ENCODE data around the gene RCC1. TPM values are rescaled to one million over a fixed set of nuclear protein-coding genes. Genes with fewer than 3 reads are reported as not detected.
A peak's percentile ranks its signal among the peaks of the same experiment; 100 is the strongest.
"Not testable (repeated sequence)": the region's sequence is repeated elsewhere in the genome, so short reads cannot be mapped to it uniquely, and the experiment has no call there.

Gene RCC1, protein sequence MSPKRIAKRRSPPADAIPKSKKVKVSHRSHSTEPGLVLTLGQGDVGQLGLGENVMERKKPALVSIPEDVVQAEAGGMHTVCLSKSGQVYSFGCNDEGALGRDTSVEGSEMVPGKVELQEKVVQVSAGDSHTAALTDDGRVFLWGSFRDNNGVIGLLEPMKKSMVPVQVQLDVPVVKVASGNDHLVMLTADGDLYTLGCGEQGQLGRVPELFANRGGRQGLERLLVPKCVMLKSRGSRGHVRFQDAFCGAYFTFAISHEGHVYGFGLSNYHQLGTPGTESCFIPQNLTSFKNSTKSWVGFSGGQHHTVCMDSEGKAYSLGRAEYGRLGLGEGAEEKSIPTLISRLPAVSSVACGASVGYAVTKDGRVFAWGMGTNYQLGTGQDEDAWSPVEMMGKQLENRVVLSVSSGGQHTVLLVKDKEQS
- total RNA-seq: 100 to 1,000 TPM in 1 of 2 donors, 10 to 100 TPM in 1; 58.6 to 116 TPM

DNA sequence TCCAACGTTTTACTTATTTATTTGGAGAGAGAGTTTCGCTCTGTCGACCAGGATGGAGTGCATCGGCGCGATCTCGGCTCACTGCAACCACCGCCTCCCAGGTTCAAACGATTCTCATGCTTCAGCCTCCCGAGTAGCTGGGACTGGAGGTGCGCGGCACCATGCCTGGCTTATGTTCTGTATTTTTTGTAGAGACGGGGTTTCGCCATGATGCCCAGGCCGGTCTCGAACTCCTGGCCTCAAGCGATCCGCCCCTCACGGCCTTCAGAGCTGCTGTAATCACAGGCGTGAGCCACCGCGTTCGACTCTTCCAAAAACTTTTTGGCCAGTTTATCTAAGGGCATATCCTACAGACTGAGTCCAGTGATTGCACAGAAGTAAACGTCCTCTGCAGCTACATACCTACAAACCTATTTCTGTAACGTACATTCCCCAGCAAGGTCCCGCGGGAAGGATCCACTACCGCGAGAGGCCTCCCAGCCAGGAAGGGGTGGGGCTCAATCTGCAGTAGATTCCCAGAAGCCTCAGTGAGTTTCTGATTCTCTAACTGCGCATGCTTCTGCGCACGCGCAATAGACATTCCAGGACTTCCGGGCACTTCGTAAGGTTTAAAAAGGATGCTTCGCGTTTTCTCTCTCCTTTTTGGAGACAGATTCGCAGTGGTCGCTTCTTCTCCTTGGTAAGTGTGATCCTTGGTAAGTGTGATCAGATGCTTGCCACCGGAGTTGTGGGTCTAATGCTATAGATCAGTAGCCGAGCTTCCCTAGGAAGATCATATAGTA is at the start of gene RCC1:
Gene RCC1 (plus strand): TSS at position 638 of the 782 bp plus-strand sequence. CDS start 23,824 bp downstream, outside the sequence.
- ATAC-seq (replicated peaks): peak; percentile 93
- no peaks in the 10 kb centered on the region for H3K27me3 Mint-ChIP-seq
- H3K4me1 Mint-ChIP-seq: peaks cover 25% of the 10 kb centered on the region
- peak within 1 kb of the TSS; percentile 100 for H3K4me3 Mint-ChIP-seq
- peak within 1 kb of the TSS; percentile 98 for H3K27ac Mint-ChIP-seq
- no peaks in the 10 kb centered on the region for H3K9me3 Mint-ChIP-seq
- peaks cover 53% of the 10 kb centered on the region for H3K36me3 Mint-ChIP-seq (ENCODE audit: low read depth)

DNA sequence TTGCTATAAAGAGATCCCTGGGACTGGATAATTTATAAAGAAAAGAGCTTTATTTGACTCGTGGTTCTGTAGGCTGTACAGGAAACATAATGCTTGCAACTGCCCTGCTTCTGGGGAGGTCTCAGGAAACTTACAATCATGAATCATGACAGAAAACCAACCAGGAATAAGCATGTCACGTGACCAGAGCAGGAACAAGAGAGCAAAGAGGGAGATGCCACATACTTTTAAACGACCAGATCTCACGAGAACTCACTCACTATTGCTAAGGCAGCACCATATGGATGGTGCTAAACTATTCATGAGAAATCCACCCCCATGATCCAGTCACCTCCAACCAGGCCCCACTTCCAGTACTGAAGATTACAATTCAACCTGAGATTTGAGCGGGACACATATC is 49.8 kb upstream of the RCC1 start:
- no peaks in the 10 kb centered on the region for H3K9me3 Mint-ChIP-seq
- H3K27ac Mint-ChIP-seq: peak overlapping the region; percentile 61
- H3K36me3 Mint-ChIP-seq (ENCODE audit: low read depth): peaks cover 25% of the 10 kb centered on the region
- no peaks in the 10 kb centered on the region for H3K27me3 Mint-ChIP-seq
- peaks cover 10% of the 10 kb centered on the region for H3K4me1 Mint-ChIP-seq
- ATAC-seq (replicated peaks): peak; percentile 65
- H3K4me3 Mint-ChIP-seq: peak overlapping the region; percentile 25

DNA sequence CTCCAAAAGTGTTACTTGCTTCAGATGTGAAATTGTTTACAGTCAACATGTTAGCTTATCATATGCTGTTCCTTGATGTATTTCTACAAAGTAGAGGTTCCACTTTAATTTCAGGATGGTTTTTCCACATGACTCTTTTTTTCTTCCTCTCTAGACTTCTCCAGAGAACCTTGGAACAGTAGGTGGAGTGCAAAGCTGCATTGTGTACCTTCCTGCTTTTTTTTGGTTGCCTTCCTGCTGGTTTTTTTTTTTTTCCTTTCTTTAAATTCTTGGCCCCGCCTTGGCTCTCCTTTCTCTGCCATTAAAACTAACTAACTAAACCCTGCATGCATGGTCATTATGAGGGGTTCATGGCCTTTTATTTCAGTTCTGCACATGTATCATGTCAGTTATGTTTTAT is 48.2 kb upstream of the RCC1 start:
- no peaks in the 10 kb centered on the region for H3K9me3 Mint-ChIP-seq
- peaks cover 25% of the 10 kb centered on the region for H3K36me3 Mint-ChIP-seq (ENCODE audit: low read depth)
- no peaks in the 10 kb centered on the region for H3K27me3 Mint-ChIP-seq
- peak overlapping the region; percentile 5 for H3K27ac Mint-ChIP-seq
- H3K4me1 Mint-ChIP-seq: peaks cover 16% of the 10 kb centered on the region
- H3K4me3 Mint-ChIP-seq: no peak overlapping the region
- ATAC-seq (replicated peaks): no peak

DNA sequence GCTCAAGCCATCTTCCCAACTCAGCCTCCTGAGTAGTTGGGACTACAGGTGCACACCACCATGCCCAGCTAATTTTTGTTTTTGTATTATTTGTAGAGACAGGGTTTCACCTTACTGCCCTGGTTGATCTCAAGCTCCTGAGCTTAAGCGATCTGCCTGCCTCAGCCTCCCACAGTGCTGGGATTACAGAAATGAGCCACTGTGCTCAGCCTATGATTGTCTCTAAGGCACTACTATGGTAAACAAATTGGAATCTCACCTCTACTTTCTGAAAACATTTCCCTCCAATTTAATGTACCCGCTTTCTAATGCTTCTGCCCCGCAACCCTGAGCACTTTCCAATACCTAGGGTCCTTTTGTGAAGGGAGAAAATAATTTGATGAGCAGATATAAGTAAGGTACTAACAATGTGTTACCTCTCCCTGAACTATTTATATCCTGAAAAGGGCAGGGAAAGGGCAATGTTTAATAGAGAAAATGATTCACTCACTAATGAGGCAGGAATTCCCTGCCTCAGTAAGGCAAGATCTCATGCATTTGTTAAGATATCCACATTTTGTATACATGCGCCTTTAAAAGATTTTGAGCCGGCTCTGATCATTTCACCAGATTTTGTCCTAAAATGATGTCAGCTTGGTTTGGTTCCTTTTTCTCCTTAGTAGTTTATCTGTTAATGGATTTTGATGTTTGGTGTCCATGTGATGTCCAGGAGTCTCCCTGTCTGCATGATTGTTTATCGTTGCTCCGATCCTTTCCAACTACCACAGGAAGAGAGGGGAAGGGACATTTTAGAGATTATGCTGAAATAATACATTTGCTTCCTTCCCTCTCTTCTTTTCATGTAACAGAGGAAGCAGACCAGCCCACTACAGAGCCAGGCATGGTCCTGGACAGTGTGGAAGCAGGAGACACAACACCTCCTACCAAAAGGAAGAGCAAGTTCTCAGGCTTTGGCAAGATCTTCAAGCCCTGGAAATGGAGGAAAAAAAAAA is 47.3 kb upstream of the RCC1 start:
- no peaks in the 10 kb centered on the region for H3K27me3 Mint-ChIP-seq
- ATAC-seq (replicated peaks): no peak
- H3K9me3 Mint-ChIP-seq: no peaks in the 10 kb centered on the region
- no peak overlapping the region for H3K4me3 Mint-ChIP-seq
- H3K36me3 Mint-ChIP-seq (ENCODE audit: low read depth): peaks cover 28% of the 10 kb centered on the region
- no peak overlapping the region for H3K27ac Mint-ChIP-seq
- peaks cover 16% of the 10 kb centered on the region for H3K4me1 Mint-ChIP-seq

DNA sequence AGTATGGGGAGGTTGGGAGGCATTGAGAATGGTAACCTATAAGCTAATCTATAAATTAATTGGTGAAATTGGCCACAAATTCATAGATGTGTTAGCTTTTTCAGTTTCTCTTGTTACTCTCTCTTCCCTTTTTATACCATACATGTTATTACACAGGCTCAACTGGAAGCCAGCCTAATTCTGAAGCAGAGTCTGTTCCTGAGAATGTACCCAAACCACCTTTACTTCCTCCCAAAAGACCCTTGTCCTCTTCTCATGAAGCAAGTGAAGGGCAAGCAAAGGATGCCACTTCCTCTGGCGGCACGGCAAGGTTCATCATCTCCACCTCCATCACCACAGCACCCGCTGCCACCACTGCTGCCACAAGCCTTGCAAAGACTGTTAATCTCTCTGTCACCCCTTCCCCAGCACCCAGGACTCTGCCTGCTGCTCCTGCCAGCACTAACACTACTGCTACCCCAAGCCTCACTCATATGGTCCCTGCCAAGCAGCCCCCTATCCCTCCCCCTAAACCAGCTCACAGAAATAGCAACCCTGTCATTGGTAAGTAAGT is 39.5 kb upstream of the RCC1 start:
- Mint-ChIP-seq H3K9me3 (no peaks in the 10 kb centered on the region), H3K4me1 (peaks cover 6% of the 10 kb centered on the region), H3K36me3 (ENCODE audit: low read depth) (peaks cover 49% of the 10 kb centered on the region), H3K27ac (no peak overlapping the region), H3K27me3 (no peaks in the 10 kb centered on the region), H3K4me3 (no peak overlapping the region)
- ATAC-seq (replicated peaks): no peak

DNA sequence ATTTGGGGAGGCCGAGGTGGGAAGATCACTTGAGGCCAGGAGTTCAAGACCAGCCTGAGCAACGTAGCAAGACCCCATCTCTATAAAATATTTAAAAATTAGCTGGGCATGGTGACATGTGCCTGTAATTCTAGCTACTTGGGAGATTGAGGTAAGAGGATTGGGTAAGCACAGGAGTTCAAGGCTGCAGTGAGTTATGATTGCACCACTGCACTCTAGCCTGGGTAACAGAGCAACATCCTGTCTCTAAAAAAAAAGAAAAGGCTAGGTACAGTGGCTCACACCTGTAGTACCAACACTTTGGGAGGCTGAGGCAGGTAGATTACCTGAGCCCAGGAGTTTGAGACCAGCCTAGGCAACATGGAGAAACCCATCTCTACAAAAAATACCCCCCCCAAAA is 35.7 kb upstream of the RCC1 start:
- Mint-ChIP-seq H3K9me3 (no peaks in the 10 kb centered on the region), H3K4me1 (no peaks in the 10 kb centered on the region), H3K4me3 (no peak overlapping the region), H3K27me3 (no peaks in the 10 kb centered on the region), H3K27ac (no peak overlapping the region), H3K36me3 (ENCODE audit: low read depth) (peaks cover 58% of the 10 kb centered on the region)
- no peak for ATAC-seq (replicated peaks)

DNA sequence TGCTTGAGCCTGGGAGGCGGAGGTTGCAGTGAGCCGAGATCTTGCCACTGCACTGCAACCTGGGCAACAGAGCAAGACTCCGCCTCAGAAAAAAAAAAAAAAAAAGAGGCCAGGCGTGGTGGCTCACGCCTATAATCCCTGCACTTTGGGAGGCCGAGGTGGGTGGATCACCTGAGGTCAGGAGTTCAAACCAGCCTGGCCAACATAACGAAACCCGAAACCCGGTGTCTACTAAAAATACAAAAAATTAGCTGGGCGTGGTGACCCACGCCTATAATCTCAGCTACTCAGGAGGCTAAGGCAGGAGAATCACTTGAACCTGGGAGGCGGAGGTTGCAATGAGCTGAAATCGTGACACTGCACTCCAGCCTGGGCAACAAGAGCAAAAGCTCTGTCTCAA is 26.3 kb upstream of the RCC1 start:
- H3K4me3 Mint-ChIP-seq; H3K4me1 Mint-ChIP-seq; H3K27ac Mint-ChIP-seq; ATAC-seq (replicated peaks); H3K27me3 Mint-ChIP-seq; H3K9me3 Mint-ChIP-seq: not testable (repeated sequence)
- peaks cover 71% of the 10 kb centered on the region for H3K36me3 Mint-ChIP-seq (ENCODE audit: low read depth)

DNA sequence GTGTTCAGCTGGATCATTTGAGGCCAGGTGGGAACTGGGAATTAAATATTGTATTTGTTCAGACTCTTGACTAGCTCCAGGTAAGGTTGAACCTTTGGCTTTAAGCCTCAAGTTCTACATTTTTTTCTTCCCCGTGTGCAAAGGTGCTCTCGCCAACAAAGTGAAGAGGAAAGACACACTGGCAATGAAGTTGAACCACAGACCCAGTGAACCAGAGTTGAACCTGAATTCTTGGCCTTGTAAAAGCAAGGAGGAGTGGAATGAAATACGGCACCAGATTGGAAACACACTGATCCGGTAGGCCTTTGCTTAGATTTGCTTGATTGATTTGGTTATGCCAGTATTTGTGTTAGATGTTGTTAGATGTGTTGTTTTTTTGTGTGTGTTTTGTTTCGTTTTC is 25.5 kb upstream of the RCC1 start:
- Mint-ChIP-seq H3K36me3 (ENCODE audit: low read depth) (peaks cover 73% of the 10 kb centered on the region), H3K4me1 (no peaks in the 10 kb centered on the region), H3K9me3 (no peaks in the 10 kb centered on the region), H3K27ac (no peak overlapping the region), H3K4me3 (no peak overlapping the region), H3K27me3 (no peaks in the 10 kb centered on the region)
- no peak for ATAC-seq (replicated peaks)

DNA sequence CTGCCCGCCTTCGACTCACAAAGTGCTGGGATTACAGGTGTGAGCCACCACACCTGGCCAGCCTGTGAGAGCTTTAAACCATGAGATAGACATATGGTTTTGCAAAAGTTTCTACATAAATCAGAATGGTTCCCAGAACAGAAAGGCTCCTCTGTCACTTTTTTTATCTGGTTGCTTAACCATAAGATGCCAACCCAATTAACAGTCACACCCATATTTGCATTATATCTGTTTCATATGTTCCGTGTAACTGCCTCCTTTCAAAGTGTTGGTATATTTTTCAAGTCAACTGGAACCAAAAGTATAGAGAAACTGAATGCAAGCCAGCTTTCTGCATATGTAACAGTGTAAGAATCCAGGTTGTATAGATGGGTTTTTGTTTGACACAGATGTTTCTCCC is 23.7 kb upstream of the RCC1 start:
- no peak for ATAC-seq (replicated peaks)
- peaks cover 66% of the 10 kb centered on the region for H3K36me3 Mint-ChIP-seq (ENCODE audit: low read depth)
- H3K9me3 Mint-ChIP-seq: no peaks in the 10 kb centered on the region
- no peak overlapping the region for H3K4me3 Mint-ChIP-seq
- H3K4me1 Mint-ChIP-seq: no peaks in the 10 kb centered on the region
- no peak overlapping the region for H3K27ac Mint-ChIP-seq
- no peaks in the 10 kb centered on the region for H3K27me3 Mint-ChIP-seq

DNA sequence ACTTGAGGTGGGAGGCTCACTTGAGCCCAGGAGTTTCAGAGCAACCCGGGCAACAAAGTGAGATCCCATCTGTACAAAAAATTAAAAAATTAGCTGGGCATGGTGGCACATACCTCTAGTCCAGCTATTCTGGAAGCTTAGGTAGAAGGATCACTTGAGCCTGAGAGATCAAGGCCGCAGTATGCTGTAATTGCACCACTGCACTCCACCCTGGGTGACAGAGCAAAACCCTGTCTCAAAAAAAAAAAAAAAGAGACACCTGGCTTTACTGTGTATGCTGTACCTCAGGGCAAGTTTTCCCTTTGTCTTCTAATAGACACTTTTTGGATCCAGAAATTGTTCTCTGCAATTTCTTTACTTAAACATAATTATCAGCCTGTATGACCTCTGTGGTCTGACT is 23.1 kb upstream of the RCC1 start:
- Mint-ChIP-seq H3K4me3 (no peak overlapping the region), H3K36me3 (ENCODE audit: low read depth) (peaks cover 62% of the 10 kb centered on the region), H3K27ac (no peak overlapping the region), H3K4me1 (no peaks in the 10 kb centered on the region), H3K9me3 (no peaks in the 10 kb centered on the region), H3K27me3 (no peaks in the 10 kb centered on the region)
- ATAC-seq (replicated peaks): no peak

DNA sequence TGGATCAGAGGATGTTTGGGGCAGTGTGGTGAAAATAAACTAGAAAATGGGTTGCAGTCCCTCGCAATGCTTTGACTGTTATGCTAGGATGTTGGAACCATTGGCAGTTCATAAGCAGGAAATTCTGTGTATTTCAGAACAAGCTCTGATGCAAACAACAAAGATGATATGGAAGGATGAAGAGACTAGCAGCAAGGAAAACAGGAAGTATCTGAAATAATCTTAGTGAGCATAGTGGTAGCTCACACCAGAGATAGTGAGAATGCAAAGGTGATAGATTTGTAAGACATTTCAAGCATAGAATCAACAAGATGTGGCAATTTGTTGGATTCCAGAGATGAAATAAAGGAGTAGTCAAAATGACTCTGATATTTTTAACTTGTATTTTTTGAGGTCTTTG is 11.1 kb upstream of the RCC1 start:
- Mint-ChIP-seq H3K27me3 (no peaks in the 10 kb centered on the region), H3K4me1 (no peaks in the 10 kb centered on the region), H3K27ac (peak overlapping the region; percentile 76), H3K36me3 (ENCODE audit: low read depth) (peaks cover 70% of the 10 kb centered on the region), H3K4me3 (no peak overlapping the region), H3K9me3 (no peaks in the 10 kb centered on the region)
- ATAC-seq (replicated peaks): no peak

DNA sequence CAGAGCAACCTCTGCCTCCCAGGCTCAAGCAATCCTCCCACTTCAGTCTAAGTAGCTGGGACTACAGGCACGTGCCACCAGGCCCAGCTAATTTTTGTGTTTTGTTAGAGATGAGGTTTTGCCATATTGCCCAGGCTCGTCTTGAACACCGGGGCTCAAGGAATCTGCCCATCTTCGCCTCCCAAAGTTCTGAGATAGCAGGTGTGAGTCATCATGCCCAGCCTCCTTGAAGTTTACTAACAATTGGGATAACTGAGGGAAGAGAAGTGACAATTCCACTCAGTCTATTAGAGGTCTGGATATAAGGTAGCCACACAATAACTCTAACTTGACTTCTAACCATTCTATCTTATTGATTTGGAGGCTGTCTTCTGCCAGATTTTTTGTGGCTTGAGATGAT is 6.3 kb upstream of the RCC1 start:
- no peak for ATAC-seq (replicated peaks)
- H3K36me3 Mint-ChIP-seq (ENCODE audit: low read depth): peaks cover 32% of the 10 kb centered on the region
- peaks cover 5% of the 10 kb centered on the region for H3K4me1 Mint-ChIP-seq
- H3K27me3 Mint-ChIP-seq: no peaks in the 10 kb centered on the region
- no peaks in the 10 kb centered on the region for H3K9me3 Mint-ChIP-seq
- no peak overlapping the region for H3K4me3 Mint-ChIP-seq
- H3K27ac Mint-ChIP-seq: no peak overlapping the region

DNA sequence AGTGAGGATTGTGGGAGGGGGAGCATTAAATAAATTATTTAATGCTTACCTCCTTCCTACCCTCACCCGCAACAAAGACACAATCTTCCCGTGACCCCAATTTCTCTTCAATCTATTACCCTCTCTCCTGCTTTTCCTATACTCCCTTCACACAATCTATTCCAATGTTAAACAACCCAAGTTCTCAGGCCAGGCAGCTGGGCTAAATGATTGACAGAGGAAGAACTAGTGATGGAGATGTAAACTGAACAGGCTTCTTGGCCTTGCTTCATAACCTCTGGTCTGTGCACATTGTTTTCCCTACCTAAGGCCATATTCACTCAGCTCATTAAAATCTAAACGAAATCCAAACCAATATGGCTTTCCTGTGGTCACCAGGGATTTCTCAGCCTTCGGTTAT is 3.9 kb upstream of the RCC1 start:
- H3K4me3 Mint-ChIP-seq: no peak overlapping the region
- peaks cover 11% of the 10 kb centered on the region for H3K4me1 Mint-ChIP-seq
- peaks cover 25% of the 10 kb centered on the region for H3K36me3 Mint-ChIP-seq (ENCODE audit: low read depth)
- H3K27me3 Mint-ChIP-seq: no peaks in the 10 kb centered on the region
- no peak for ATAC-seq (replicated peaks)
- no peaks in the 10 kb centered on the region for H3K9me3 Mint-ChIP-seq
- H3K27ac Mint-ChIP-seq: peak overlapping the region; percentile 74

DNA sequence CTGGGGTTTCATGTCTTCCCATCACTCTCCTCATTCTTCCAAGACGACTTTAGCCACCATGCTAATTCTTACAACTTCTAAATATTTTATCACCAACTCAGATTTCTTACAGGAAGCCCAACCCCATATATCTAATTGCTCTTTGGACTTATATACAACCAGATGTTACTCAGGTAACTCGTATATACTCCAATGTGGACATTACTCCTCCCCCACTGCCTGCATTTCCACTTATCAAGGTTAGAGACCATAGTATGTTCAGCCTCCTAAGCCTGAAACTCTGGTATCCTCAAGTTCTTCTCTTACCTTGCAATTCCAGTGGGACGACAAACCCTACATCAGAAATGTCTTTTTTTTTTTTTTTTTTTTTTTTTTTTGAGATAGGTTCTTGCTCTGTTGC is 2.7 kb upstream of the RCC1 start:
- Mint-ChIP-seq H3K36me3 (ENCODE audit: low read depth) (peaks cover 33% of the 10 kb centered on the region), H3K27ac (no peak overlapping the region), H3K4me1 (peaks cover 11% of the 10 kb centered on the region), H3K9me3 (no peaks in the 10 kb centered on the region), H3K4me3 (no peak overlapping the region), H3K27me3 (no peaks in the 10 kb centered on the region)
- ATAC-seq (replicated peaks): no peak

Data from activated T-helper 17 cell treated with anti-CD3 and anti-CD28 coated beads, Interleukin-2, amount 50 U/mL, for 72 hours (primary cell).